Measurements from ENCODE around the gene MAML2.

- no peak for TF ChIP-seq POLR2AphosphoS5 (IDR thresholded peaks at IDR 0.05; ENCODE audit: low read depth)
- no peak for TF ChIP-seq EZH2phosphoT487 (IDR thresholded peaks at IDR 0.05; ENCODE audit: unreplicated experiment)
- TF ChIP-seq EZH2 (IDR thresholded peaks at IDR 0.05; ENCODE audit: low read depth, unreplicated experiment): no peak
Measured at GRCh38 chr11:96126917-96127595, 215.9 kb downstream of the MAML2 start.

All from GM23338 (cell line).